ENCODE measurements around the gene PCMT1.

PCMT1 gene

GRCh38 chr6:149749594-149750135 is at the start of gene PCMT1:
TSS of gene PCMT1 (plus strand) at chr6:149749741. CDS start at chr6:149749902, 161 bp downstream.
- Histone ChIP-seq H3K4me1 (ENCODE audit: insufficient read depth, insufficient read length) (no peaks in the 10 kb centered on the region), H3K9me3 (ENCODE audit: insufficient read depth, low read length) (no peaks in the 10 kb centered on the region), H3K4me3 (ENCODE audit: insufficient read length, low read depth) (peak within 1 kb of the TSS; percentile 97), H3K27me3 (ENCODE audit: insufficient read depth, insufficient read length) (no peaks in the 10 kb centered on the region), H3K9ac (ENCODE audit: insufficient read length, low read depth) (peak within 1 kb of the TSS; percentile 96), H3K36me3 (ENCODE audit: insufficient read depth, insufficient read length, low read length) (peaks cover 3% of the 10 kb centered on the region)
- DNase-seq (ENCODE audit: low read depth, low spot score) = peak; percentile 68
- no peak for TF ChIP-seq YY1 (IDR thresholded peaks at IDR 0.05; ENCODE audit: insufficient read depth, insufficient read length)
- no peak for TF ChIP-seq ZNF274 (IDR thresholded peaks at IDR 0.05; ENCODE audit: low read depth, low read length)

- TF ChIP-seq SUZ12 (IDR thresholded peaks at IDR 0.05; ENCODE audit: extremely low read depth, insufficient read depth, insufficient read length) (no peak), ZNF274 (IDR thresholded peaks at IDR 0.05; ENCODE audit: low read depth, low read length) (no peak), YY1 (IDR thresholded peaks at IDR 0.05; ENCODE audit: insufficient read depth, insufficient read length) (no peak)
- no peak overlapping the region for H3K4me3 ChIP-seq (ENCODE audit: insufficient read length, low read depth)
- no peak overlapping the region for H3K9ac ChIP-seq (ENCODE audit: insufficient read length, low read depth)
- no peaks in the 10 kb centered on the region for H3K4me1 ChIP-seq (ENCODE audit: insufficient read depth, insufficient read length)
- no peaks in the 10 kb centered on the region for H3K9me3 ChIP-seq (ENCODE audit: insufficient read depth, low read length)
- peaks cover 38% of the 10 kb centered on the region for H3K36me3 ChIP-seq (ENCODE audit: insufficient read depth, insufficient read length, low read length)
- no peak for DNase-seq (ENCODE audit: low read depth, low spot score)
- H3K27me3 ChIP-seq (ENCODE audit: insufficient read depth, insufficient read length) = no peaks in the 10 kb centered on the region
Observed at GRCh38 chr6:149701714-149702113, 47.8 kb upstream of the PCMT1 start.

DNA sequence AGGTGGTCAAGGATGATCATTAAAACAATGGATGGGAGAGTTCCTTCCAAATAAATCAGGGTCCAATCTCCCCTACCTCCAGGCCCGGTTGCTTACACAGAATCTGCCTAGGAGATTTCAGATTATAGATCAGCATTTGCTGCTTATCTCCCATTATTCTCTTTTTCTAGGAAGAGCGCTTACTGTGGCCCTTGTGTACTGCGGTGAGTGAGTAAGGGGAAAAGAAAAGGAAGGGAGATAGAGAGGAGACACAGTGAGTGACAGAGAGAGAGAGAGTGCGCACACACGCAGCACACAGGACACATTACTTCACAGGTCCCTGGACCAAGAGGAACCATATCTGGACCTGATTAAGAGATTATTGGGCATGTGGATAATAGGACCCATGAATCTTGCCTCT is 37.8 kb upstream of the PCMT1 start:
- no peak for DNase-seq (ENCODE audit: low read depth, low spot score)
- no peaks in the 10 kb centered on the region for H3K9me3 ChIP-seq (ENCODE audit: insufficient read depth, low read length)
- H3K36me3 ChIP-seq (ENCODE audit: insufficient read depth, insufficient read length, low read length) = peaks cover 8% of the 10 kb centered on the region
- H3K4me1 ChIP-seq (ENCODE audit: insufficient read depth, insufficient read length) = no peaks in the 10 kb centered on the region
- no peak for TF ChIP-seq ZNF274 (IDR thresholded peaks at IDR 0.05; ENCODE audit: low read depth, low read length)
- TF ChIP-seq SUZ12 (IDR thresholded peaks at IDR 0.05; ENCODE audit: extremely low read depth, insufficient read depth, insufficient read length) = no peak
- TF ChIP-seq YY1 (IDR thresholded peaks at IDR 0.05; ENCODE audit: insufficient read depth, insufficient read length) = no peak
- H3K9ac ChIP-seq (ENCODE audit: insufficient read length, low read depth) = no peak overlapping the region
- H3K4me3 ChIP-seq (ENCODE audit: insufficient read length, low read depth) = no peak overlapping the region
- H3K27me3 ChIP-seq (ENCODE audit: insufficient read depth, insufficient read length) = no peaks in the 10 kb centered on the region

DNA sequence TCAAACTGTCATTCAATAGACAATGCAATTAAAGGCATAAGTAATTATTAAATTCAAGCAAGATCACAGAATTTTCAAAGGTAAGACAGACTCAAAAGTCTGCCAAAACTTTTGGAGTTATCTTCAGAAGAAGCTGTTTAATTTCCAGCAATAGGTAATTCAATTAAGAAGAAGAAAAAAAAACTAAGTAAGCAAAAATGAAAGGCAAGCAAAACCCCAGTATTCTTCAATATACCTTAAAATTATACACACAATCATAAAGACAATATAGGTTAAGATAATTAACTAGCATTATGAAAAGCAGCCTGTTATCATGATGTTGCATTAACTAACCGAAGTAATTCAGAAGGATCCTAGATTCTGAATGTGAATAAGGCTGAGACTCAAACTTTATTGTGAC is 35.1 kb upstream of the PCMT1 start:
- Histone ChIP-seq H3K4me3 (ENCODE audit: insufficient read length, low read depth) (no peak overlapping the region), H3K9ac (ENCODE audit: insufficient read length, low read depth) (no peak overlapping the region), H3K27me3 (ENCODE audit: insufficient read depth, insufficient read length) (no peaks in the 10 kb centered on the region), H3K36me3 (ENCODE audit: insufficient read depth, insufficient read length, low read length) (peaks cover 10% of the 10 kb centered on the region), H3K4me1 (ENCODE audit: insufficient read depth, insufficient read length) (no peaks in the 10 kb centered on the region), H3K9me3 (ENCODE audit: insufficient read depth, low read length) (no peaks in the 10 kb centered on the region)
- TF ChIP-seq YY1 (IDR thresholded peaks at IDR 0.05; ENCODE audit: insufficient read depth, insufficient read length) = no peak
- DNase-seq (ENCODE audit: low read depth, low spot score) = no peak

DNA sequence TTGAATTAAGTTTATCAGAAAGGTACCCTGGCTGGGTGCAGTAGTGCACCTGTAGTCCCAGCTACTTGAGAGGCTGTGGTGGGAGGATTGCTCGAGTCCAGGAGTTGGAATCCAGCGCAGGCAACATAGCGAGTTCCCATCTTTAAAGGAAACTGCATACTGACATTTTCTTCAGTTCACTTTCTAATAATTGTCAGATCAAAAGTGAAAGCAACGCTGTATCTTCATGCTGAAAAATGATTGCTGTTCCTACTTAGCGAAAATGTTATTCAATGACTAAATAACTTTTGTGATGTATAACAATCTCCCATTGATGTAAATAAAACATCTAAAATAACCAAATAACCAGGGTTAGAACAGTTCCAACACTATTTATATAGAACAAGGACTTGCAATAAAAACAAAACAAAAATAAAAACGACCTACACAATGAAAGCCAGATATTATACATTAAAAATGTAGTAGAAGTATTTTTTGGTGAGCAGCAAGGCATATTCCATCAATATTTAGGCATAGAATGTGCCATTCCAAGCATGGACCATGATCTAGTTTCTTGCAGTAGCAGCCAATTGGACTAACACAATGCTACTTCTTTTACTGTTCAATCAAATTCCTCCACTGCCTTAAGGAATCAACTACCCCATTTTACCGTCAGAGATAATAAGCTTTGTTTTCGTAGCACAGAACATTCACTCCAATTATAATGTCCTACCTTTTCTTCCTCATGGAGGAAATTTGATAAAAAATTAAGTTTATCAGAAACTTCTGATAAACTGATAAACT is 33.2 kb upstream of the PCMT1 start:
- no peak for DNase-seq (ENCODE audit: low read depth, low spot score)
- Histone ChIP-seq H3K9me3 (ENCODE audit: insufficient read depth, low read length) (no peaks in the 10 kb centered on the region), H3K36me3 (ENCODE audit: insufficient read depth, insufficient read length, low read length) (peaks cover 14% of the 10 kb centered on the region), H3K9ac (ENCODE audit: insufficient read length, low read depth) (peak overlapping the region; percentile 32), H3K4me1 (ENCODE audit: insufficient read depth, insufficient read length) (no peaks in the 10 kb centered on the region), H3K27me3 (ENCODE audit: insufficient read depth, insufficient read length) (no peaks in the 10 kb centered on the region), H3K4me3 (ENCODE audit: insufficient read length, low read depth) (peak overlapping the region; percentile 82)
- no peak for TF ChIP-seq YY1 (IDR thresholded peaks at IDR 0.05; ENCODE audit: insufficient read depth, insufficient read length)
- TF ChIP-seq SUZ12 (IDR thresholded peaks at IDR 0.05; ENCODE audit: extremely low read depth, insufficient read depth, insufficient read length) = no peak

GRCh38 chr6:149717255-149717587 is 32.3 kb upstream of the PCMT1 start:
- Histone ChIP-seq H3K9ac (ENCODE audit: insufficient read length, low read depth) (peak overlapping the region; percentile 98), H3K9me3 (ENCODE audit: insufficient read depth, low read length) (no peaks in the 10 kb centered on the region), H3K4me3 (ENCODE audit: insufficient read length, low read depth) (peak overlapping the region; percentile 82), H3K4me1 (ENCODE audit: insufficient read depth, insufficient read length) (no peaks in the 10 kb centered on the region), H3K27me3 (ENCODE audit: insufficient read depth, insufficient read length) (no peaks in the 10 kb centered on the region), H3K36me3 (ENCODE audit: insufficient read depth, insufficient read length, low read length) (peaks cover 12% of the 10 kb centered on the region)
- TF ChIP-seq YY1 (IDR thresholded peaks at IDR 0.05; ENCODE audit: insufficient read depth, insufficient read length) = no peak
- TF ChIP-seq SUZ12 (IDR thresholded peaks at IDR 0.05; ENCODE audit: extremely low read depth, insufficient read depth, insufficient read length) = no peak
- TF ChIP-seq ZNF274 (IDR thresholded peaks at IDR 0.05; ENCODE audit: low read depth, low read length) = no peak
- DNase-seq (ENCODE audit: low read depth, low spot score) = no peak

DNA sequence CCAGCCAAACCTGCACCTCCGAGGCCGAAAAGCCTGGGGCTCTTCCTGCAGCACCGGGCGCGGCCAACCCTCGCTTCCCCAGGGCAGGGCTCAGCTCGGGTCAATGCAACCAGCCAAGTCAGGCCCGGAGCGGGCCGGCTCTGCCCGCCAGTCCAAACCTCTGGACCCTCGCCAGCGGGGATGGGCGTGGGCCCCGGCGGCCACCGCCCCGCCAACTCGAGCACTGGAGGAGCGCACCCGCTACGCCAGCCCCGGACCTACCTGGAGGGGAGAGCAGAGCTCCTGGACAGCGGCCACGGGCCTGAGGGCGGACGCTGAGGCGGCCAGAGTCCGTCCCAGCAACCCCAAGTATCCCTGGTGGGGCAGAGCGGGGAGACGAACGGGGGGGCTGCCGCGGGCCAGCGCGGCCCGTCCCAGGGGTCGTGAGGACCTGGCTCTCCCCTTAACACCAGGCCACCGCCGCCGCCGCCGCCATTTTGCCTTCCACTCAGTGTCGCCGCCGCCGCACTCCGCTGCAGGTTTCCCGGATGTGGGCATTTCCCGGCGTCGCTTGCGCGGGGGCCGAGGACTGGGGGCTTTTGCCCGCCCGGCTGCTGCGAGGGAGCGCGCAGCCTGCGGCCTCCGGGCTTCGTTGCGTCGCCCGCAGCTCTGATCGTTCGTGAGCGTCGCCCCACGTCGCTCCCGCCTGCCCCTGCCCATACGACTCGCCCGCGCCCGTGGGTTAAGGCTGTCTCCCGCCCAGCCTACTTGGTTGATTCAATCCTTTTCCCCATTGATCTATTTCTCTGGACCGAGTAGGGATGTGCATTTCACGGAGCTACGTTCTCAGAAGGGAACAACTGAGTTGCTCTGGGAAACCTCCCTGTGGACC is 31.7 kb upstream of the PCMT1 start, which contains the start of gene LATS1:
Gene LATS1 (minus strand): TSS at position 514 of the 871 bp plus-strand sequence. CDS start 15,975 bp downstream, outside the sequence.
- DNase-seq (ENCODE audit: low read depth, low spot score) = peak; percentile 63
- H3K27me3 ChIP-seq (ENCODE audit: insufficient read depth, insufficient read length) = no peaks in the 10 kb centered on the region
- peaks cover 15% of the 10 kb centered on the region for H3K36me3 ChIP-seq (ENCODE audit: insufficient read depth, insufficient read length, low read length)
- TF ChIP-seq YY1 (IDR thresholded peaks at IDR 0.05; ENCODE audit: insufficient read depth, insufficient read length) = peak; percentile 65
- no peak for TF ChIP-seq SUZ12 (IDR thresholded peaks at IDR 0.05; ENCODE audit: extremely low read depth, insufficient read depth, insufficient read length)
- H3K9ac ChIP-seq (ENCODE audit: insufficient read length, low read depth) = peak within 1 kb of the TSS; percentile 98
- H3K4me3 ChIP-seq (ENCODE audit: insufficient read length, low read depth) = peak within 1 kb of the TSS; percentile 82
- H3K4me1 ChIP-seq (ENCODE audit: insufficient read depth, insufficient read length) = no peaks in the 10 kb centered on the region
- no peaks in the 10 kb centered on the region for H3K9me3 ChIP-seq (ENCODE audit: insufficient read depth, low read length)
